ENCODE data around the gene GOT2.
"Not testable (repeated sequence)": the region's sequence is repeated elsewhere in the genome, so short reads cannot be mapped to it uniquely, and the experiment has no call there.

GOT2 gene

GRCh38 chr16:58723109-58723508, 11.0 kb downstream of the GOT2 start:
- H3K4me3 ChIP-seq (ENCODE audit: low read depth, low read length): no peak overlapping the region

GRCh38 chr16:58717994-58718393, 16.1 kb downstream of the GOT2 start:
- H3K4me3 ChIP-seq (ENCODE audit: low read depth, low read length): no peak overlapping the region

GRCh38 chr16:58716468-58716867, 17.6 kb downstream of the GOT2 start:
- H3K4me3 ChIP-seq (ENCODE audit: low read depth, low read length): no peak overlapping the region

DNA sequence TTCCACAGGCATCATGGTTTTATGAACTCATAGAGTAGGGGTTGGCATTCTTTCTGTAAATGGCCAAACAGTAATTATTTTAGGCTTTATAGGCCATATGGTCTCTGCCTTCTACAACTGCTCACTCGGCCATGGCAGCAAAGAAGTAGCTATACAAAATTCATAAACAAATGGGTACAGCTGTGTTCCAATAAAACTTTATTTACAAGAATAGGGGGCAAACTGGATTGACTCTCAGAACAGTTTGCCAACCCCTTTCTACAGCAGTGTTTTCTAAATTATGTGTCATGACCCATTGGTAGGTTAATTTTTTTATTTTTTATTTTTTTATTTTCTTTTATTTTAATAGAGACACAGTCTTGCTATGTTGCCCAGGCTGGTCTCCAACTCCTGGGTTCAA, 20.4 kb downstream of the GOT2 start:
- H3K4me3 ChIP-seq (ENCODE audit: low read depth, low read length): no peak overlapping the region

DNA sequence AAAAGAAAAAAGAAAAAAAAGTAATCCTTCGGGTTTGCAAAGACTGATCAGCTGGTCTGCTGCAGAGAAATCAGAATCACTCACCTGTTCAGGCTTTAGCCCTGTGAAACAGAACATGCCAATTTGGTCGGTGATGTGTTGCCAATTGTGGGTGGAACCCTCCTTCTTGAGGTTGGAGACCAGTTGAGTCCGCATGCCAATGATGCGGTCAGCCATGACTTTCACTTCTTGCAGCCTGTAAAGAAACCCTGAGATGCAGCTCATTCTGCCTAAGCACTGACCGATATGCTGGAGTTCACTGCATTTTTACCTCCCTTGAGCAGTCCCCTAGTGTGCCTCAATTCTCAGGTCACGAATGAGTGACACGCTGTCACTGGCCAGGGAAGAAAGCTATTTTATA, 24.8 kb downstream of the GOT2 start:
- H3K4me3 ChIP-seq (ENCODE audit: low read depth, low read length): no peak overlapping the region

- no peak overlapping the region for H3K4me3 ChIP-seq (ENCODE audit: low read depth, low read length)
Measured at GRCh38 chr16:58699151-58699550, 35.0 kb downstream of the GOT2 start.

GRCh38 chr16:58695368-58695767, 38.7 kb downstream of the GOT2 start:
- no peak overlapping the region for H3K4me3 ChIP-seq (ENCODE audit: low read depth, low read length)

DNA sequence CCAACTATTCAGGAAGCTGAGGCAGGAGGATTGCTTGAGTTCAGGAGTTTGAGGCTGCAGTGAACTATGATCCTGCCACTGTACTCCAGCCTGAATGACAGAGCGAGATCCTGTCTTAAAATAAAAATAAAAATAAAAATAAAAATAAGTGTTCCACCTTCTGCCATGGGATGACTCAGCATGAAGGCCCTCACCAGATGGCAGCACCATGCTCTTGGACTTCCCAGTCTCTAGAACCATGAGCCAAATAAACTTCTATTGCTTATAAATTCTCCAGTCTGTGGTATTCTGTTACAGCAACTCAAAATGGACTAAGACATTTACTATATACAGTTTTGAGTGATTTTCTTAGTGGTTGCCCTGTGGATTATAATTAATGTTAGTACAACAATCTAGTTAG, 41.7 kb downstream of the GOT2 start:
- no peak overlapping the region for H3K4me3 ChIP-seq (ENCODE audit: low read depth, low read length)

DNA sequence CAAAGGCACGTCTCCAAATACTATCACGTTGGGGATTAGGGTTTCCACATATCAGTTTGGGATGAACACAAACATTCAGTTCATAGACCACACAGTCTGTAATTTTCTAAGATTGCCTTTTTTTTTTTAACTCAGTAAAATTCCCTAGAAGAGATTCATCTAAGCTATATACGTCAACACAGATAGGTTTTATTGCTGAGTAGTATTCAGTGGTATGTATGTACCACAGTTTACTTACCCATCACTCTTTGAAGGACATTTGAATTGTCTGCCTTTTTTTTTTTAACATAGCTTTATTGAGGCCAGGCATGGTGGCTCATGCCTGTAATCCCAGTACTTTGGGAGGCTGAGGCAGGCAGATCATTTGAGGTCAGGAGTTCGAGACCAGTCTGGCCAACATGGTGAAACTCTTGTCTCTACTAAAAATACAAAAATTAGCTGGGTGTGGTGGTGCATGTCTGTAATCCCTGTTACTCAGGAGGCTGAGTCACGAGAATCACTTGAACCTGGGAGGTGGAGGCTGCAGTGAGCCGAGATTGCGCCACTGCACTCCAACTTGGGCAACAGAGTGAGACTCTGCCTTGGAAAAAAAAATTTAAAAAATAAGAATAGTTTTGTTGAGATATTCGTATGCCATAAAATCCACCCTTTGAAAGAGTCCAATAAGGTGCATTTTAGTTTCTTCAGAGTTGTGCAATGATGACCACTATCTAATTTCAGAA, 47.0 kb downstream of the GOT2 start:
- H3K4me3 ChIP-seq (ENCODE audit: low read depth, low read length): not testable (repeated sequence)

- no peak overlapping the region for H3K4me3 ChIP-seq (ENCODE audit: low read depth, low read length)
Measured at GRCh38 chr16:58685084-58685449, 49.0 kb downstream of the GOT2 start.

DNA sequence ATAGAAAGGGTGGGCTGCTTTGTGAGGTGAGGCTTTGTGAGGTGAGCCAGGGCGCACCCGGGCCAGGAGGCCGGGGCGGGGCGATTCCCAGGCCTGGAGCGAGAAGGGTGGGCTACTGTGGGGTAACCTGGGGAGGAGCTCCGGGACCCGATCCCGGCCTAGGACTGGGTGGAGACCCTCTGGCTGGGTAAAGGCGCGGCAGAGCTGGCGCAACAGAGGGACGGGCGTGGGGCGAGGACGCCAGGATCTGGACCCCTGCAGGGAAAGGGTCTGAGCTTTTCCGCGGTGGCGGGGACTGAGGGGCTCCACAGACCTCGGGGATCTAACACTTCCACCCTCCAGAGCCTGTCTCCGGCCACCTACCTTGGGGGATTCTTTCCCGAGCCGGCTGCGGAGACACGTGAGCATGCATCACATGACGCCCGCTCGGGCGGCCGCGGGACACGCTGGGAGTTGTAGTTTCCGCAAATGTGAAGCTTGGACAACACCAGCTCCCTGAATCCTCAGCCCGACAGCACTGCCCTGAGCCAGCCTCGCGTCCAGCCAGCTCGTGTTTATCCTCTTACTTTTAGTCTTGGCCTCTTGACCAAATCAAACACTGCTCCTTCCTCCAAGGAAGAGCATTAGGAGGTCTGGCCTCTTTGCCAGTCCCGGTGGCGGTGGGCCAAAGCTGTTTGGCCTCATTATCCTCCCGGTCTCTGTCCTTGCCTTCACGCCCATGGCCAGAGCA, 49.6 kb downstream of the GOT2 start, which contains the start of gene SLC38A7:
Gene SLC38A7, minus strand, starts transcription at position 417 of the 730 bp plus-strand sequence. CDS start 4,644 bp downstream, outside the sequence.
- peak within 1 kb of the TSS; percentile 94 for H3K4me3 ChIP-seq (ENCODE audit: low read depth, low read length)

- H3K4me3 ChIP-seq (ENCODE audit: low read depth, low read length): peak overlapping the region; percentile 94
Measured at GRCh38 chr16:58684001-58684353, 50.1 kb downstream of the GOT2 start.

DNA sequence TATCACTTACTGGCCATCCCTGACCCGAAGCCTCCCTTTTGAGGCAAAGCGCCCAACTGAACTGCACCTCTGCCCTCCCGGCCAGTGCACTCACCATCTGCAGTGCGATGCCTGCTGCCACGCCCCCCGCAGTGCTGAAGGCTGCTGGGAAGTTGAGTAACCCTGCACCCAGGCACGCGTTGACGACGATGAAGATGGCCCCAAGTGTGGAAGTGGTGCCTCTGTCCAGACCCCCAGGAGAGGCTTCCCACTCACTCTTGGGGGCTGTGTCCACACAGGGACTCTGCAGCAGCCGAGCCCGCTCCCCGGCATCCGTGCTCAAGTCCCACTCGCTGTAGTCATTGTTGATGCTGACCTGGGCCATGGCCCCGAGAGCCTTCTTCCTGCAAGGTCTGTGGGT, 54.4 kb downstream of the GOT2 start:
- no peak overlapping the region for H3K4me3 ChIP-seq (ENCODE audit: low read depth, low read length)

- H3K4me3 ChIP-seq (ENCODE audit: low read depth, low read length): no peak overlapping the region
Measured at GRCh38 chr16:58678716-58679115, 55.4 kb downstream of the GOT2 start.

DNA sequence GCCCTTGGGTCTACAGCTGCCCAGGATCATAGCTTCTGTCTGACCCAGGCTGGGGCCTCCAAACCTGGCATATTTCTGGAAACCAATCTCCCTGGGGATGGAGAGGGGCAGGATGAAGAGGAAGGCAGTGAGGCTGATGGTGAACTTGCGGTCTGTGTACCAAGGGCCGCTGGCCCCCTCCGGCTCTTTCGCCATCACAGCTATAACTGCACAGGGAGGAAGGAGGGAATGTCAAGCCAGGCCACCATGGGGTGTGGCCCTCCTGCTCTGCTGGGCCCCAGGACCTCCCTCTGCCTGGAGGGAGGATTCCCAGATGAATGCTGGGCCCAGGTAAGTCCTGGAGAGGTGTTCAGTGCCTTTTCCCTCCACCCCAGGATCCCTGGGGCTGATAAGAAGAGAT, 55.8 kb downstream of the GOT2 start:
- H3K4me3 ChIP-seq (ENCODE audit: low read depth, low read length): no peak overlapping the region

DNA sequence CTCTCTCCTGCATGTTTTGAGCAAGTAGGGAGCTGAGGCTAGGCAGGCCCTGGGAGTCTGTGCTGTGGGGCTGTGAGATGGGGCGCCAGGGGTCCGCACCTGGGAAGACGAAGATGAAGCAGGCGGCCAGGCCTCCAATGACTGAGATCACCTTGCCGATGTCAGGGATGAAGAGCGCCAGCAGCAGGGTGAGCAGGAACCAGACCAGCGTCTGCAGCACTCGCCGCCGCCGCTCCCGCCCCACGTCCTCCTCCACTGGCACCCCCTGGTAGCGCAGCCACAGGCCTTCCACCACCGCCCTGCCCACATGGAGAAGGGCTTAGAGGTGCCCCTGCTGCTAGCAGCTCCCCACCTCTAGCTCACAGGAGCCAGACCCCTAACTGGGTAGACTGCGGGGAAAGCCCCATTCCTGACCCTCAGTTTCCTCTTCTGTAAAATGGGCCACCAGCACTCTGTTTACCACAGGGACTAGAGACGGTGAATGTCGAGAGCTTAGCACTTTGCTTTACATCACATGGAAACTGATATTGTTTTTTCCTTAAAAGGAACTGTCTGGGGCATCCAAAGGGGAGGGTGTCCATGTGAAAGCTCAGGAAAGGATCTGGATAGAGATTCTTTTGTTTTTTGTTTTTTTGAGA, 63.1 kb downstream of the GOT2 start:
- H3K4me3 ChIP-seq (ENCODE audit: low read depth, low read length): no peak overlapping the region

- no peak overlapping the region for H3K4me3 ChIP-seq (ENCODE audit: low read depth, low read length)
Measured at GRCh38 chr16:58670177-58670576, 63.9 kb downstream of the GOT2 start.

DNA sequence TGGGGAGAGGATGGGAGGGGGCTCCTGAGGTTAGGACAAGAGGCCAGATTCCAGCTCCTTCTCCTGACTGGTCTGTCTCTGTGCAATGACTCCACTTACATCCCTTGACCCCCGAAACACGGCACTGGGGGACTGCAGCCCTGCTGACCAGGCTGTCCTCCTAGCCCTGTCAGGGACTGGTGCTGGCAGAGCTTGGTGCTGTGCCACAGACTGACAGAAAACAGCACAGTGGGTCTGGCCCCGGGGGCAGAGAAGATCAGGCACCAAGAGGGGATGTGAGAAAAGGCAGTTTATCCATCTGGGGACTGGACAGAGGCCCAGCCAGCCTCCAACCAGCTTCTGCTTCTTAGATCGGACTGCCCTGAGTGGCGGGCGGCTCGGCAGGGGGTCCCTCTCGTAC, 68.9 kb downstream of the GOT2 start:
- H3K4me3 ChIP-seq (ENCODE audit: low read depth, low read length): no peak overlapping the region

GRCh38 chr16:58661199-58661830, 72.8 kb downstream of the GOT2 start:
- H3K4me3 ChIP-seq (ENCODE audit: low read depth, low read length): no peak overlapping the region

GRCh38 chr16:58659911-58660310, 74.2 kb downstream of the GOT2 start:
- not testable (repeated sequence) for H3K4me3 ChIP-seq (ENCODE audit: low read depth, low read length)

DNA sequence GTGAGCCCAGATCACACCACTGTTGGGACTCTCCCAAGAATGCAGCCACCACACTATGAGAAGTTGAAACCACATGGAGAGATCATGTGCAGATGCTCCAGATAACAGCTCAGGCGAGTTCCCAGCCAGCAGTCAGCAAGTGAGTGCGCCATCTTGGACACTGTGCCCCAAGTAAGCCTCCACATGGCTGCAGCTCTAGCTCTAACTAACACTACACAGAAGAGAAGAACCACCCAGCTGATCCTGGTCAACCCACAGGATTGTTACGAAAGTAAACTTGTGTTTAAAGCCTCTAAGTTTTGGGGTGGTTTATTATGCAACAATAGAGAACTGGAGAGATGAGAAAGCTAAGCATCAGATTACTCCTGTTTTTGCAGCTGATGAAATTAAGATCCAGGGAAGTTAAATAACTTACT, 75.3 kb downstream of the GOT2 start:
- H3K4me3 ChIP-seq (ENCODE audit: low read depth, low read length): no peak overlapping the region

All from iPS-11a (cell line).